Uterus (tissue), 2 donors: ENCODE measurements around the gene NUDT7.

Experiments used
- CTCF ChIP-seq, 4 experiments: fragments of 200-600 bp in 2 of 4; fragments of 450-650 bp in 2 of 4; sonication (generic) in 2 of 4; IDR thresholded peaks; one replicate each; pipeline ENCODE4 v1.5.1; 2016 to 2019; ENCODE audit warnings: antibody characterized with exemption in 4 of 4, mild to moderate bottlenecking in 2 of 4, moderate library complexity in 1 of 4
- POLR2A ChIP-seq, 2 donors: fragments of 450-650 bp; IDR thresholded peaks; one replicate each; pipeline ENCODE4 v1.6.1; 2016; ENCODE audit warnings: antibody characterized with exemption in 2 of 2, mild to moderate bottlenecking in 1 of 2, moderate library complexity in 1 of 2

- TF ChIP-seq POLR2A (IDR thresholded peaks at IDR 0.05), result no peak
- no peak for TF ChIP-seq CTCF (IDR thresholded peaks at IDR 0.05)
Measured at GRCh38 chr16:77705351-77705750, 17.0 kb upstream of the NUDT7 start.
